Mucosa of rectum (tissue), 2 donors: Measurements from ENCODE around the gene TMEM187.

Experiments
- H3K27ac ChIP-seq, 2 donors: one replicate each; pipeline ENCODE4 v1.7.0; 2013; ENCODE audit warnings: inconsistent platforms in 2 of 2, low read depth in 2 of 2, low read length in 2 of 2
- H3K27me3 ChIP-seq, 2 donors: one replicate each; pipeline ENCODE4 v1.7.0; 2013; ENCODE audit warnings: low read length in 2 of 2; ENCODE audit not compliant: control insufficient read depth in 2 of 2, insufficient read depth in 2 of 2
- H3K36me3 ChIP-seq, 2 donors: one replicate each; pipeline ENCODE4 v1.7.0; 2013; ENCODE audit warnings: low read length in 2 of 2; ENCODE audit not compliant: control insufficient read depth in 2 of 2, insufficient read depth in 2 of 2
- H3K4me1 ChIP-seq, 2 donors: one replicate each; pipeline ENCODE4 v1.7.0; 2013; ENCODE audit warnings: low read length in 2 of 2, mild to moderate bottlenecking in 1 of 2; ENCODE audit not compliant: control insufficient read depth in 2 of 2, insufficient read depth in 2 of 2
- H3K4me3 ChIP-seq, 2 donors: one replicate each; pipeline ENCODE4 v1.7.0; 2013; ENCODE audit warnings: low read length in 2 of 2
- H3K9ac ChIP-seq, 2 donors: one replicate each; pipeline ENCODE4 v1.7.0; 2013; ENCODE audit warnings: low read length in 2 of 2, low read depth in 1 of 2, mild to moderate bottlenecking in 1 of 2
- H3K9me3 ChIP-seq, 2 donors: one replicate each; pipeline ENCODE4 v1.7.0; 2013; ENCODE audit warnings: low read length in 2 of 2; ENCODE audit not compliant: control insufficient read depth in 2 of 2
- donor health status: healthy.
- donor health status: Normal muscosa, but diverticular disease.

The TMEM187 gene

DNA sequence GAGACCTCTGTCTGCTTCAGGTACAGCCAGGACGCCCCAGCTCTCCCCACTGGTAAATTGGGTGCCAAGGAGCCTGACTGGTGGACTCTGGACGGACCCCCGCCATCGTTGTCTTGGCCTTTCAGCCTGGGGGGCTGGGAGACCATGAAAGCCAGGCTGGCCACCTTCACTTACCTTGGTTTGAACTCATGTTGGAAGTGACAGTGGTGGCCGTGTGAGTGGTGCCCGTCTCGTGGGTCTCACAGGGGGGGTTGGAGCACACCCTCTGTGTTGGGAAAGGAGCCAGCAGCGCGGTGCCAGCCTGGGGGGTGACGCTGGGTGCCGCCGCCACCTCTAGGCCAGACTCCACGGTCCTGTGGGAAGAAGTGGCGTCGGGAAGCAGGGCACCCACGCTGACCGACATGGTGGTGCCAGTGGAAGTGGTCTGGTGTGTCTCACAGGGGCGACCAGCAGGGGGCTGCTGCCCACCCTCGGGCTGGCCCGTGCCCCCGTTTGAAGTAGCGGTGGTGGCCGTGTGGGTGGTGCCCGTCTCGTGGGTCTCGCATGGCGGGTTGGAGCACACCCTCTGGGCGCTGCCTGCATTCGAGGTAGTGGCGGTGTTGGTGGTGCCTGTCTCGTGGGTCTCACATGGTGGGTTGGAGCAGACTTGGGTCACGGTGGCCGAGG is 18.5 kb upstream of the TMEM187 start:
- Histone ChIP-seq H3K36me3 (peaks cover 42 to 77% of the 10 kb centered on the region in 2 donors), H3K27me3 (no peaks in the 10 kb centered on the region), H3K4me1 (peaks cover 0 to 3% of the 10 kb centered on the region in 2 donors), H3K9me3 (no peaks in the 10 kb centered on the region), H3K4me3 (no peak overlapping the region), H3K9ac (no peak overlapping the region), H3K27ac (peak overlapping the region in 1 of 2 donors; percentile 23)

DNA sequence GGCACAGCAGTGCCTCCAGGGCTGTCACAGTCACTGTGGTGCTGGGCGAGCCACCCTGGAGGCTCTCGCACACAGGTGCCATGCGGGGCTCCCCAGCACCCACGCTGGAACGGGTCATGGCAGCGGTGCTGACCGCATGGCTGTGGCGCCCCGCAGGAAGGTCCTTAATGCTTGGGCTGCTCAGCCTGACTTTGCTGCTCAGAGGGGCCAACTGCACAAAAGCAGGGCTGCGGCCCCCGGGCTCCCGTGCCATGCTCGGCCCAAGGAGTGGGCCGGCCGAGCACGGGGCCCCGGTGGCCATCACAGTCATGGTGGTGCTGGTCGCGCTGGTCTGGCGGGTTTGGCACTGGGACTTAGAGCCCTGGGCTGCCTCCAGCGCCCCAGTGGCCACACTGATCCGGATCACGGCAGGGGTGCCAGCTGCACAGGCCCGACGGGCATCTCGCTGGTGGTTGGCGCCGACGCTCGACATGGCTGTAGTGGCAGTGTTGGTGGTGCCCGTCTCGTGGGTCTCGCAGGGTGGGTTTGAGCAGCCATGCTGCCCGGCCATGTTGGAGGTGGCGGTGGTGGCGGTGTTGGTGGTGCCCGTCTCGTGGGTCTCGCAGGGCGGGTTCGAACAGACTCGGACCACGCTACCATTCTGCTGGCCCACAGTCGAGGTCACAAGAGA is 17.9 kb upstream of the TMEM187 start:
- H3K27ac ChIP-seq = no peak overlapping the region
- H3K36me3 ChIP-seq = peaks cover 48 to 79% of the 10 kb centered on the region in 2 donors
- H3K9ac ChIP-seq = no peak overlapping the region
- no peaks in the 10 kb centered on the region for H3K9me3 ChIP-seq
- peaks cover 0 to 3% of the 10 kb centered on the region in 2 donors for H3K4me1 ChIP-seq
- no peak overlapping the region for H3K4me3 ChIP-seq
- H3K27me3 ChIP-seq = no peaks in the 10 kb centered on the region

DNA sequence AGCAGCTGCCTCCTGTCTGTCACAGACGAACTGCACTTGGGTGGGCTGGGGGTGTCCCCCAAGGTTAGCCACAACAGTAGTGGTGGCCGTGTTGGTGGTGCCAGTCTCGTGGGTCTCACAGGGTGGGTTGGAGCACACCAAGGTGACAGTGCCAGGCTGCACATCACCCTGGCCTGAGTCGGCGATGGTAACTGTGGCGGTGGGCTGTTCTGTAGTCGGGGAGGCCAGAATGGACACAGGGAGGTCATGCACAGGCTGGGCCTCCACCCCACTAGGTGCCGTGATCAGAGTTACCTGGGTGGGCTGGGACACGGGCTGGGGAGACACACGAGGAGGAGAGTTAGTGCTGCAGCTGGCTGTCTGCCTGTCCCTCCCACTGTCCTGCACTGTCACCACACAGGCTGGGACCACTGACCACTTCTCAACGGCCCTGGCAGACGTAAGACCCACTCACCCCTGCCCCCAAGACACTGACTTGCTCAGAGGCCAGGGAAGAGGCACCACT is 17.3 kb upstream of the TMEM187 start:
- no peaks in the 10 kb centered on the region for H3K27me3 ChIP-seq
- no peaks in the 10 kb centered on the region for H3K9me3 ChIP-seq
- H3K36me3 ChIP-seq = peaks cover 52 to 79% of the 10 kb centered on the region in 2 donors
- no peak overlapping the region for H3K4me3 ChIP-seq
- H3K9ac ChIP-seq = no peak overlapping the region
- peaks cover 0 to 3% of the 10 kb centered on the region in 2 donors for H3K4me1 ChIP-seq
- no peak overlapping the region for H3K27ac ChIP-seq

DNA sequence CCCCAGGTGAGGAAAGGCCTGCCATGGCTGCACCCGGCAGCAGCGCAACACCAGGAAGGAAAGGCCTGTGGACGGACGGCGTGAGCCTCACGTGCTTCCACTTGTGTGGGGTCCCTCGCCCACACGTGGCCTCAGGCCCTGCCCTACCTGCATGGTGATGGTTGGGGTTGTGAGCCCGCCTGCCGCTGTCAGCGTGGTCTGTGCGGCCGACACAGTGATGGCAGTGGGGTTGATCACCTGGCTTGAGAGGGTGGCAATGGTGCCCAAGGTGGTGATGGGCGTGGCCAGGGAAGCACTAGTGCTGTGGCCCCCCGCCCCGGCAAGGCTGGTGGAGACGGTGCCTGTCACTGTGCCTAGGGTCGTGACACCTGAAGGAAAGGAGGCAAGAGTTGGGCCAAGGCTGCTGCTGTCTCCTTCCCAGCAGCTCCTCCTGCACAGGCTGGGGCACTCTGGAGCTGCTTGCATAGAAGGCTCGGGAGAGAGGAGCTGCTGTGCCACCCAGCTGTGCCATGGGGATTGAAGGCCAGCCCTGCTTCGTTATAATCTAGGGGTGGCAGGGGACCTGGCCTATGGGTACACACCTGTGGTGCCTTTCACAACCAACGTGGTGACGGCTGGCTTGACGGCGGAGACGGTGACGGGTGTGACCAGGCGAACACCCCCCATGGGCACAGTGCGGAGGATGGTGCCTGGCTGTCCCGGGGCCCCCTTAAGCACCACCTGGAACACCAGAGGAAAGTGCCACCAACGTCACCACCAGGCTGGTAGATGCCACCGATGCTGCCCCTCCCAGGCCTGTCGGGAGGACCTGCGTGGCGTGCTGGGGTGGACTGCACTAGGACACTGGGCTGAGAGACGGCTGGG is 16.3 kb upstream of the TMEM187 start:
- Histone ChIP-seq H3K4me3 (no peak overlapping the region), H3K27ac (no peak overlapping the region), H3K36me3 (peaks cover 50 to 78% of the 10 kb centered on the region in 2 donors), H3K9ac (no peak overlapping the region), H3K27me3 (no peaks in the 10 kb centered on the region), H3K4me1 (peaks cover 0 to 3% of the 10 kb centered on the region in 2 donors), H3K9me3 (no peaks in the 10 kb centered on the region)

DNA sequence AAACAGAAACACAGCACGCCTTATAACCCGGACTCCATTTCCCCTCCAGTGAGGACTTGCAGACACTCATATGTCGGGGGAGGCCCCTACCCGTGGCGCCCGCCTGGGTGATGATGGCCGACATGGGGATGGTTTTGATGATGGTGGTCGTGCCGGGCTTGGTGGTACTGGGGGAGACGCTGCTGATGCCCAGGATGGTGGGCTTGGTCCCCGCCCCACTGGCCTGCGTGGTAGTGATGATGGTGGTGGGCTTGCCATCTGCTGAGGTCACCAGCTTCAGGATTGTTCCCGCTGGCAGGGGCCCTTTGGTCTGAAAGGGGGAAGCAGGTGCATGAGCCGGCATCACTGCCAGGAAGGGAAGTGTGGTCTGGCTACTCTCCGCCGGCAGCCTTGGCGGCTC is 15.3 kb upstream of the TMEM187 start:
- peaks cover 48 to 78% of the 10 kb centered on the region in 2 donors for H3K36me3 ChIP-seq
- H3K4me1 ChIP-seq = peaks cover 0 to 3% of the 10 kb centered on the region in 2 donors
- H3K9me3 ChIP-seq = no peaks in the 10 kb centered on the region
- H3K27me3 ChIP-seq = no peaks in the 10 kb centered on the region
- no peak overlapping the region for H3K9ac ChIP-seq
- no peak overlapping the region for H3K4me3 ChIP-seq
- H3K27ac ChIP-seq = no peak overlapping the region

DNA sequence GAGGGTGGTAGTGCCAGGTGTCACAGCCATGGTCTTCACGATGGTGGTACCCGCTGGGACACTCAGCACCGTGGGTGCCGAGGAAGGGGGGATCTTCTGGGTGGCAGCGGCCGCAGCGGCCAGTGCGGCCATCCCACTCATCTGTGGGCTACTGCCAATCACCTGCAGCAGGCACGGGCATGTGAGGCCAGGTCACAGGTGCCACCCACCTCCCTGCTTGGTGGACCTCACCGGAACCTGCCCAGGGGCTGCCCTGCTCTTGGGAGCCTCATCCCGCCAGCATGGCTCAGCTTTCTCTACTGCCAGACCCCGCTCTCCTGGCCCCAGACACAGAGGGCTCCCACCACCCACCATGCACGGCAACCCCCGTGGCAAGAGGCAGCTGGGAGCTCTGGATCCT is 13.9 kb upstream of the TMEM187 start:
- H3K9me3 ChIP-seq = no peaks in the 10 kb centered on the region
- no peak overlapping the region for H3K27ac ChIP-seq
- no peaks in the 10 kb centered on the region for H3K4me1 ChIP-seq
- H3K36me3 ChIP-seq = peaks cover 49 to 89% of the 10 kb centered on the region in 2 donors
- H3K9ac ChIP-seq = no peak overlapping the region
- no peak overlapping the region for H3K4me3 ChIP-seq
- no peaks in the 10 kb centered on the region for H3K27me3 ChIP-seq

DNA sequence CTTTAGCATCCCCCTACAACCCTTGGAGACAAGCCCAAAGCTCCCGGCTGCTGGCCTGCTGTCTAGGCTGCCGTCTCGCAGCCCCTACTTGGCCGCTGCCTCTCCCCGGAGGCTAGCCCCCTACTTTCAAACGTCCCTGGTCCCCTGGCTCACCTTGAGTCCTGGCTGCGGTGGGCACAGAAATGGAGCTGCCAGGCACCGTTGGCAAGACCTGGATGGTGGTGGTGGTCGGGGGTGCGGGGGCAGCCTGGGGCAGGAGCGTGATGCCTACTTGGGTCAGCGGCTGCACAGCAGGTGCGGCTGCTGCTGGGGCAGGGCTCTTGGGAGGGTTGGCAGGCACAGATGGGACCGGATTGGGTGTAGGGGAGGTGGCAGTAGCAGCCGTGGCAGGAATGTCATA is 12.9 kb upstream of the TMEM187 start:
- no peak overlapping the region for H3K9ac ChIP-seq
- H3K27me3 ChIP-seq = no peaks in the 10 kb centered on the region

DNA sequence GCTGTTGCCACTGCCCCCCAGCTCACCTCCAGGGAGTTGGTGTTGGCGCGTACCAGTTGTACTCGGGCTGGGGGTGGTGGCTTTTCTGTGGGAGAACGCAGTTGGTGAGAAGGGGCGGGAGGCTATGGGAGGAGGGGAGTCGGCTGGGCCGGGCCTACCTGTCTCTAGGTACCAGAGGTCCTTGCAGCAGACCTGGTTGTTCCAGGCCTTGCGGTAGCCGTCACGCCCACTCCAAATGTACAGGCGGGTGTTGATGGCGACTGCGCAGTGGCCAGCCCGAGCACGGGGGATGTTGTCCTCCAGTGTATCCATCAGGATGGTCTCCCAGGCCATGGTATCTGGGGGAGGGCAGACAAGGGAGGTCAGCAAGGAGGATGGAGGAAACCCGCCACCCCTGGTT is 12.5 kb upstream of the TMEM187 start:
- no peaks in the 10 kb centered on the region for H3K4me1 ChIP-seq
- no peaks in the 10 kb centered on the region for H3K9me3 ChIP-seq
- peaks cover 47 to 80% of the 10 kb centered on the region in 2 donors for H3K36me3 ChIP-seq
- no peaks in the 10 kb centered on the region for H3K27me3 ChIP-seq
- no peak overlapping the region for H3K27ac ChIP-seq
- no peak overlapping the region for H3K4me3 ChIP-seq
- H3K9ac ChIP-seq = no peak overlapping the region

More for the DNA sequence above, 12.9 kb upstream of the TMEM187 start:
- H3K4me1 ChIP-seq = no peaks in the 10 kb centered on the region
- H3K4me3 ChIP-seq = no peak overlapping the region
- H3K27ac ChIP-seq = no peak overlapping the region
- H3K36me3 ChIP-seq = peaks cover 47 to 81% of the 10 kb centered on the region in 2 donors
- no peaks in the 10 kb centered on the region for H3K9me3 ChIP-seq

DNA sequence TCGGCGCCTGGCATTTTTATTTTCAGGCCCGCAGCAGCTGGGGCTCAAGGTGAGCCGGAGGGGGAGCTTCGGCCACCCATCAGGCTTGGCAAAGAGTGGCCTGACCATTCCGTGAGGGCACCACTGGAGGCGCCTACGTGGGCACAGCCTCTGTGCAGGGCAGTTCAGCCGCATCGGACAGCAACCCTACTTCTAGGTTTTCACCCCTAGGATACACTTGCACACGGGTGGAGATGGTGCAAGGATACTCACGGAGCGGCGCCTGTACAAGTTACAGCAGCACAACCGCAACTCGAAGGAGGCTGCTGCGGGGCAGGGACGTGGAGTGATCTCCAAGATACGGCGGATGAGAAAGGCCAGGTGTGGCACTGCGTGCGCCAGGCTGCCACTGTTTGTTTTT is 11.8 kb upstream of the TMEM187 start:
- no peak overlapping the region for H3K27ac ChIP-seq
- no peak overlapping the region for H3K4me3 ChIP-seq
- no peaks in the 10 kb centered on the region for H3K4me1 ChIP-seq
- H3K9ac ChIP-seq = no peak overlapping the region
- H3K36me3 ChIP-seq = peaks cover 43 to 74% of the 10 kb centered on the region in 2 donors
- no peaks in the 10 kb centered on the region for H3K27me3 ChIP-seq
- no peaks in the 10 kb centered on the region for H3K9me3 ChIP-seq

DNA sequence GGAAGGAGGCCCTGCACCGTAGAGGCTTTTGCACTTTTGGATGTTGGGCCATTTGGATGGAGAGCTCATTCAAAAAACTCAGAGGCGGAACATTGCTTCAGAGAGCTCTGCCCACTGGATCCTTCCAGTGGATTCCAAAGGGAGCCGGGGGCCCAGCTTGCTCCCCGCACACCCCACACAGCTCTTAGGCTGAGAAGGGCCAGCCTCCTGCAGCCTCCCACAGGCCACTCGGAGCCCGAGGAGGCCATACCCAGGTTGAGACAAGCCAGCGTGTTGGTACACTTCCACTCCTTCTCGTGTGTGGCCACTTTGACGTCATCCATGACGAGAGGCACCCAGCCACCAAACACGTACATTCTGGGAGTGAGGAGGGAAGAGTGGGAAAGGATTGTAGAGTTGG is 11.3 kb upstream of the TMEM187 start:
- peaks cover 0 to 2% of the 10 kb centered on the region in 2 donors for H3K4me1 ChIP-seq
- H3K9ac ChIP-seq = no peak overlapping the region
- no peak overlapping the region for H3K4me3 ChIP-seq
- no peak overlapping the region for H3K27ac ChIP-seq
- no peaks in the 10 kb centered on the region for H3K27me3 ChIP-seq
- H3K9me3 ChIP-seq = no peaks in the 10 kb centered on the region
- H3K36me3 ChIP-seq = peaks cover 38 to 69% of the 10 kb centered on the region in 2 donors
